ENCODE data around the gene MSRB3. TPM values are rescaled to one million over a fixed set of nuclear protein-coding genes. Genes with fewer than 3 reads are reported as not detected.

Gene MSRB3
- 18.8 and 21.4 TPM in 2 replicates for total RNA-seq (2012; rRNA removed)

- H3K36me3 ChIP-seq (ENCODE audit: insufficient read depth, low read length), result peaks cover under 1% of the 10 kb centered on the region
- H3K9me3 ChIP-seq (replicated peaks; ENCODE audit: low read length), result no peaks in the 10 kb centered on the region
- peak within 1 kb of the TSS; percentile 95 for H3K9ac ChIP-seq (ENCODE audit: low read depth, low read length)
- H3K4me2 ChIP-seq (ENCODE audit: low read length), result peak within 1 kb of the TSS; percentile 94
- peak within 1 kb of the TSS; percentile 98 for H3K4me3 ChIP-seq (ENCODE audit: low read length)
- H3K27me3 ChIP-seq (ENCODE audit: control insufficient read depth, insufficient read depth, low read length), result no peaks in the 10 kb centered on the region
- H3K4me1 ChIP-seq (ENCODE audit: control insufficient read depth, insufficient read depth, low read length), result peaks cover 12% of the 10 kb centered on the region
Observed at GRCh38 chr12:65278576-65279368, at the start of gene MSRB3. TSS of gene MSRB3 (plus strand) at chr12:65278683. CDS start at chr12:65308580, 29,897 bp downstream.

GRCh38 chr12:65229441-65229840, 49.0 kb upstream of the MSRB3 start:
- peaks cover 7% of the 10 kb centered on the region for H3K36me3 ChIP-seq (ENCODE audit: insufficient read depth, low read length)
- H3K9me3 ChIP-seq (replicated peaks; ENCODE audit: low read length), result peaks cover 5% of the 10 kb centered on the region
- H3K9ac ChIP-seq (ENCODE audit: low read depth, low read length), result no peak overlapping the region
- H3K4me1 ChIP-seq (ENCODE audit: control insufficient read depth, insufficient read depth, low read length), result peaks cover 2% of the 10 kb centered on the region
- H3K4me2 ChIP-seq (ENCODE audit: low read length), result no peak overlapping the region
- no peaks in the 10 kb centered on the region for H3K27me3 ChIP-seq (ENCODE audit: control insufficient read depth, insufficient read depth, low read length)
- no peak overlapping the region for H3K4me3 ChIP-seq (ENCODE audit: low read length)

- Histone ChIP-seq H3K4me3 (ENCODE audit: low read length) (no peak overlapping the region), H3K9ac (ENCODE audit: low read depth, low read length) (peak overlapping the region; percentile 49)
Observed at GRCh38 chr12:65232476-65233077, 45.9 kb upstream of the MSRB3 start.

GRCh38 chr12:65237153-65237552, 41.3 kb upstream of the MSRB3 start:
- Histone ChIP-seq H3K4me3 (ENCODE audit: low read length) (no peak overlapping the region), H3K9ac (ENCODE audit: low read depth, low read length) (no peak overlapping the region), H3K36me3 (ENCODE audit: insufficient read depth, low read length) (peaks cover 16% of the 10 kb centered on the region), H3K27me3 (ENCODE audit: control insufficient read depth, insufficient read depth, low read length) (no peaks in the 10 kb centered on the region), H3K9me3 (replicated peaks; ENCODE audit: low read length) (no peaks in the 10 kb centered on the region), H3K4me2 (ENCODE audit: low read length) (no peak overlapping the region), H3K4me1 (ENCODE audit: control insufficient read depth, insufficient read depth, low read length) (no peaks in the 10 kb centered on the region)

More at GRCh38 chr12:65232476-65233077, 45.9 kb upstream of the MSRB3 start:
- no peaks in the 10 kb centered on the region for H3K27me3 ChIP-seq (ENCODE audit: control insufficient read depth, insufficient read depth, low read length)
- H3K9me3 ChIP-seq (replicated peaks; ENCODE audit: low read length), result peaks cover 5% of the 10 kb centered on the region
- H3K36me3 ChIP-seq (ENCODE audit: insufficient read depth, low read length), result no peaks in the 10 kb centered on the region
- H3K4me2 ChIP-seq (ENCODE audit: low read length), result peak overlapping the region; percentile 48
- H3K4me1 ChIP-seq (ENCODE audit: control insufficient read depth, insufficient read depth, low read length), result peaks cover 2% of the 10 kb centered on the region

- Histone ChIP-seq H3K36me3 (ENCODE audit: insufficient read depth, low read length) (peaks cover 19% of the 10 kb centered on the region), H3K4me3 (ENCODE audit: low read length) (no peak overlapping the region), H3K27me3 (ENCODE audit: control insufficient read depth, insufficient read depth, low read length) (no peaks in the 10 kb centered on the region), H3K4me1 (ENCODE audit: control insufficient read depth, insufficient read depth, low read length) (no peaks in the 10 kb centered on the region), H3K9me3 (replicated peaks; ENCODE audit: low read length) (no peaks in the 10 kb centered on the region), H3K4me2 (ENCODE audit: low read length) (no peak overlapping the region), H3K9ac (ENCODE audit: low read depth, low read length) (no peak overlapping the region)
Observed at GRCh38 chr12:65238609-65239008, 39.9 kb upstream of the MSRB3 start.

- H3K9ac ChIP-seq (ENCODE audit: low read depth, low read length), result no peak overlapping the region
- no peak overlapping the region for H3K4me3 ChIP-seq (ENCODE audit: low read length)
- no peaks in the 10 kb centered on the region for H3K9me3 ChIP-seq (replicated peaks; ENCODE audit: low read length)
- H3K27me3 ChIP-seq (ENCODE audit: control insufficient read depth, insufficient read depth, low read length), result no peaks in the 10 kb centered on the region
- H3K4me1 ChIP-seq (ENCODE audit: control insufficient read depth, insufficient read depth, low read length), result no peaks in the 10 kb centered on the region
- peaks cover 11% of the 10 kb centered on the region for H3K36me3 ChIP-seq (ENCODE audit: insufficient read depth, low read length)
- no peak overlapping the region for H3K4me2 ChIP-seq (ENCODE audit: low read length)
Observed at GRCh38 chr12:65248656-65249633, 29.5 kb upstream of the MSRB3 start.

- peaks cover 3% of the 10 kb centered on the region for H3K36me3 ChIP-seq (ENCODE audit: insufficient read depth, low read length)
- no peak overlapping the region for H3K4me3 ChIP-seq (ENCODE audit: low read length)
- no peak overlapping the region for H3K4me2 ChIP-seq (ENCODE audit: low read length)
- no peak overlapping the region for H3K9ac ChIP-seq (ENCODE audit: low read depth, low read length)
- no peaks in the 10 kb centered on the region for H3K4me1 ChIP-seq (ENCODE audit: control insufficient read depth, insufficient read depth, low read length)
- no peaks in the 10 kb centered on the region for H3K9me3 ChIP-seq (replicated peaks; ENCODE audit: low read length)
- H3K27me3 ChIP-seq (ENCODE audit: control insufficient read depth, insufficient read depth, low read length), result no peaks in the 10 kb centered on the region
Observed at GRCh38 chr12:65252515-65252914, 26.0 kb upstream of the MSRB3 start.

- Histone ChIP-seq H3K4me3 (ENCODE audit: low read length) (no peak overlapping the region), H3K27me3 (ENCODE audit: control insufficient read depth, insufficient read depth, low read length) (no peaks in the 10 kb centered on the region), H3K4me1 (ENCODE audit: control insufficient read depth, insufficient read depth, low read length) (no peaks in the 10 kb centered on the region), H3K36me3 (ENCODE audit: insufficient read depth, low read length) (no peaks in the 10 kb centered on the region), H3K9me3 (replicated peaks; ENCODE audit: low read length) (no peaks in the 10 kb centered on the region), H3K4me2 (ENCODE audit: low read length) (no peak overlapping the region), H3K9ac (ENCODE audit: low read depth, low read length) (no peak overlapping the region)
Observed at GRCh38 chr12:65257986-65258385, 20.5 kb upstream of the MSRB3 start.

GRCh38 chr12:65259501-65259900, 19.0 kb upstream of the MSRB3 start:
- no peaks in the 10 kb centered on the region for H3K36me3 ChIP-seq (ENCODE audit: insufficient read depth, low read length)
- no peak overlapping the region for H3K4me2 ChIP-seq (ENCODE audit: low read length)
- H3K27me3 ChIP-seq (ENCODE audit: control insufficient read depth, insufficient read depth, low read length), result no peaks in the 10 kb centered on the region
- H3K4me3 ChIP-seq (ENCODE audit: low read length), result no peak overlapping the region
- no peaks in the 10 kb centered on the region for H3K4me1 ChIP-seq (ENCODE audit: control insufficient read depth, insufficient read depth, low read length)
- no peak overlapping the region for H3K9ac ChIP-seq (ENCODE audit: low read depth, low read length)
- no peaks in the 10 kb centered on the region for H3K9me3 ChIP-seq (replicated peaks; ENCODE audit: low read length)

GRCh38 chr12:65263777-65264176, 14.7 kb upstream of the MSRB3 start:
- no peaks in the 10 kb centered on the region for H3K36me3 ChIP-seq (ENCODE audit: insufficient read depth, low read length)
- no peaks in the 10 kb centered on the region for H3K4me1 ChIP-seq (ENCODE audit: control insufficient read depth, insufficient read depth, low read length)
- H3K4me2 ChIP-seq (ENCODE audit: low read length), result no peak overlapping the region
- H3K9ac ChIP-seq (ENCODE audit: low read depth, low read length), result no peak overlapping the region
- no peaks in the 10 kb centered on the region for H3K27me3 ChIP-seq (ENCODE audit: control insufficient read depth, insufficient read depth, low read length)
- no peaks in the 10 kb centered on the region for H3K9me3 ChIP-seq (replicated peaks; ENCODE audit: low read length)
- H3K4me3 ChIP-seq (ENCODE audit: low read length), result no peak overlapping the region

GRCh38 chr12:65266408-65266807, 12.1 kb upstream of the MSRB3 start:
- Histone ChIP-seq H3K4me3 (ENCODE audit: low read length) (no peak overlapping the region), H3K4me2 (ENCODE audit: low read length) (no peak overlapping the region), H3K4me1 (ENCODE audit: control insufficient read depth, insufficient read depth, low read length) (peaks cover 8% of the 10 kb centered on the region), H3K9ac (ENCODE audit: low read depth, low read length) (no peak overlapping the region), H3K36me3 (ENCODE audit: insufficient read depth, low read length) (no peaks in the 10 kb centered on the region), H3K9me3 (replicated peaks; ENCODE audit: low read length) (no peaks in the 10 kb centered on the region), H3K27me3 (ENCODE audit: control insufficient read depth, insufficient read depth, low read length) (no peaks in the 10 kb centered on the region)
